ENCODE data around the gene THEM4.

DNA sequence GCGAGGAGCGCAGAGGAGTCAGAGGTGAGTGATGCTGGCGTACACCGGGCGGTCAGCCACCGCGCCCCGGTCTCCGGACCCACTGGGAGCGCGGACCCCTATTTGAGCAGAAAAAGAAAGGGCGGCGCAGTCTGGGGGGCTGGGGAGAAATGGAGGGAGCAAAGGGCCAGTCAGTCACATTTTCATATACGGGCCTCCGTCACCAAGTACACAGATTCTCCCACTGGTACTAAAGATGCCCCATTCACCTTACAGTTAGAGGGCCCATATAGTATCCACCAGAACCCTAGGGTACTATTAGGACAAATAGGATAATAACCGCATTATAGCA, 70.3 kb downstream of the THEM4 start:
- TF ChIP-seq POLR2A (IDR thresholded peaks at IDR 0.05; ENCODE audit: low read depth) (no peak), POLR2AphosphoS5 (IDR thresholded peaks at IDR 0.05) (no peak), CTCF (IDR thresholded peaks at IDR 0.05) (no peak), EP300 (IDR thresholded peaks at IDR 0.05) (no peak)
